ENCODE results near the gene HLA-DRB1.

DNA sequence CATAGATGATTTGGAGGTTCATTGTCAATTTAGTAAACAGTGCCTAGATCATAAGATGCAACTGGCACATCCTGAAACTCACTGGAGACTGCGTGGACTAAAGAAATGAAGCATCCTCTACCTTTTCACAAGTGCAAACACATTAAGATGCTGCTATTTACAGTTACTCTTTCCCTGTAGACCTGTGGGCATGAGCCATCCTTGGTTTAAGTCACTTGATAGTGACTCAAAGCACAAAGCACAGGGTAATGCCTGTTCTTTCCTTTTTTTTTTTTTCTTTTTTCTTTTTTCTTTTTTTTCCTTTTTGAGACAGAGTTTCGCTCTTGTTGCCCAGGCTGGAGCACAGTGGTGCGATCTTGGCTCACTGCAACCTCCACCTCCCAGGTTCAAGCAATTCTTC is 37.6 kb upstream of the HLA-DRB1 start:
- TF ChIP-seq YY1 (IDR thresholded peaks at IDR 0.05; ENCODE audit: insufficient read depth, insufficient read length) (no peak), ZNF274 (IDR thresholded peaks at IDR 0.05; ENCODE audit: low read depth, low read length) (no peak), SUZ12 (IDR thresholded peaks at IDR 0.05; ENCODE audit: extremely low read depth, insufficient read depth, insufficient read length) (no peak)
